Measurements from ENCODE around the gene SCN8A.
"Not testable (repeated sequence)": the region's sequence is repeated elsewhere in the genome, so short reads cannot be mapped to it uniquely, and the experiment has no call there.

The SCN8A gene

DNA sequence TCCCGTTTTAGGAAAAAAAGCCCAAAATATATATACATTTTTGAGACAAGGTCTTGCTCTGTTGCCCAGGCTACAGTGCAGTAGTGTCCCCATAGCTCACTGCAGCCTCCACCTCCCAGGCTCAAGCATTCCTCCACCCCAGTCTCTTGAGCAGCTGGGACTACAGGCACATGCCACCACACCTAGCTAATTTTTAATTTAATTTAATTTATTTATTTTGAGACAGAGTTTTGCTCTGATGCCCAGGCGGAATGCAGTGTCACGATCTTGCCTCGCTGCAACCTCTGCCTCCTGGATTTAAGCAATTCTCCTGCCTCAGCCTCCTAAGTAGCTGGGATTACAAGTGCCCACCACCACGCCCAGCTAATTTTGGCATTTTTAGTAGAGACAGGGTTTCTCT, 240.8 kb downstream of the SCN8A start:
- not testable (repeated sequence) for H3K36me3 ChIP-seq (ENCODE audit: insufficient read depth, low read length)
- peaks cover 64% of the 10 kb centered on the region for H3K4me1 ChIP-seq (ENCODE audit: insufficient read depth, low read length)

GRCh38 chr12:51832354-51833107, 241.5 kb downstream of the SCN8A start:
- Histone ChIP-seq H3K9ac (ENCODE audit: low read depth, low read length) (no peak overlapping the region), H3K36me3 (ENCODE audit: insufficient read depth, low read length) (no peaks in the 10 kb centered on the region), H3K9me3 (ENCODE audit: control insufficient read depth, insufficient read depth, low read length) (no peaks in the 10 kb centered on the region), H3K4me1 (ENCODE audit: insufficient read depth, low read length) (peaks cover 64% of the 10 kb centered on the region)

More for the DNA sequence above, 240.8 kb downstream of the SCN8A start:
- not testable (repeated sequence) for H3K9me3 ChIP-seq (ENCODE audit: control insufficient read depth, insufficient read depth, low read length); H3K9ac ChIP-seq (ENCODE audit: low read depth, low read length)

- Histone ChIP-seq H3K36me3 (ENCODE audit: insufficient read depth, low read length) (no peaks in the 10 kb centered on the region), H3K4me1 (ENCODE audit: insufficient read depth, low read length) (peaks cover 64% of the 10 kb centered on the region), H3K9me3 (ENCODE audit: control insufficient read depth, insufficient read depth, low read length) (no peaks in the 10 kb centered on the region), H3K9ac (ENCODE audit: low read depth, low read length) (no peak overlapping the region)
These were observed 242.6 kb downstream of the SCN8A start for GRCh38 chr12:51833448-51834227.

DNA sequence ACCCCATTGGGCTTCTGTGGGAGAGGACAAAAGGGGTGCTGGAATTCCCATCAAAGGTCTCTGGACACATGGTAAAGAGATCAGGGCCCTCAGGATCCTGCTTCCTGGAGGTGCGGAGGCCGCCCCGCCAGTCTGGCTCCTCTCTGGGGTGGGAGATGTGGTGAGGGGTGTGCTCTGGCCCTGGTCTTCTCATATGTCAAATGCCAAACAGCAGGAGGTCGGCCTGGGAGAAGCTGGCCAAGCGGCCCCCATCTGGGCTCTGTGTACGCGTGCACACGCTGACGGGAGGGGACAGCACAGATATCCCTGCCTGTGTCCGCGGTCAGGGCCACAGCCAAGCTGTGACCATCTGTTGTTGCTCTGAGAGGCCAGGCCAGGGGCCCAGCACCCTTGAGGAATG, 243.4 kb downstream of the SCN8A start:
- Histone ChIP-seq H3K4me1 (ENCODE audit: insufficient read depth, low read length) (peaks cover 63% of the 10 kb centered on the region), H3K9ac (ENCODE audit: low read depth, low read length) (no peak overlapping the region), H3K9me3 (ENCODE audit: control insufficient read depth, insufficient read depth, low read length) (no peaks in the 10 kb centered on the region), H3K36me3 (ENCODE audit: insufficient read depth, low read length) (no peaks in the 10 kb centered on the region)

- H3K9me3 ChIP-seq (ENCODE audit: control insufficient read depth, insufficient read depth, low read length): no peaks in the 10 kb centered on the region
- H3K4me1 ChIP-seq (ENCODE audit: insufficient read depth, low read length): peaks cover 54% of the 10 kb centered on the region
- H3K9ac ChIP-seq (ENCODE audit: low read depth, low read length): no peak overlapping the region
- no peaks in the 10 kb centered on the region for H3K36me3 ChIP-seq (ENCODE audit: insufficient read depth, low read length)
These were observed 245.2 kb downstream of the SCN8A start for GRCh38 chr12:51836041-51836826.

GRCh38 chr12:51836827-51837173, 245.8 kb downstream of the SCN8A start:
- peaks cover 53% of the 10 kb centered on the region for H3K4me1 ChIP-seq (ENCODE audit: insufficient read depth, low read length)
- H3K9me3 ChIP-seq (ENCODE audit: control insufficient read depth, insufficient read depth, low read length): no peaks in the 10 kb centered on the region
- H3K9ac ChIP-seq (ENCODE audit: low read depth, low read length): no peak overlapping the region
- H3K36me3 ChIP-seq (ENCODE audit: insufficient read depth, low read length): no peaks in the 10 kb centered on the region

DNA sequence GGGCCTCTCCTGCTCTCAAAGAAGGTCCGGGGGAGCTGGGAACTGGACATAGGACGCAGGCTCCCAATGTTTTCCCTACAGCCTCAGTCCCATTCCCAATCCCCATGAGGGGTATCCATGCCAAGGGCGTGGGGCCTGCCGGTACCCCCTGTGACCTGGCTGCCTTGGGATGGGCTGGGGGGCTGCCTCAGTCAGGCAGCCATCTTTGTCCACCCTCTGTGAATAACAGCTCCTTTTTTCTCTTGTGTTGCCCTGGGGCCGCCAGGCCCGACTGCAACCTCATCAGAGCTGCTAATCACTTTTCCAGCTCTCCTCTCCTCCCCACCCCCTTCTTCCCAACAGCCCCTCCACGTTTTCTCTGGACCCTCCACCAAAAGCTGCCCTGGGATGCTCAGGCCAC, 246.3 kb downstream of the SCN8A start:
- Histone ChIP-seq H3K9ac (ENCODE audit: low read depth, low read length) (no peak overlapping the region), H3K4me1 (ENCODE audit: insufficient read depth, low read length) (peaks cover 56% of the 10 kb centered on the region), H3K36me3 (ENCODE audit: insufficient read depth, low read length) (no peaks in the 10 kb centered on the region), H3K9me3 (ENCODE audit: control insufficient read depth, insufficient read depth, low read length) (no peaks in the 10 kb centered on the region)

DNA sequence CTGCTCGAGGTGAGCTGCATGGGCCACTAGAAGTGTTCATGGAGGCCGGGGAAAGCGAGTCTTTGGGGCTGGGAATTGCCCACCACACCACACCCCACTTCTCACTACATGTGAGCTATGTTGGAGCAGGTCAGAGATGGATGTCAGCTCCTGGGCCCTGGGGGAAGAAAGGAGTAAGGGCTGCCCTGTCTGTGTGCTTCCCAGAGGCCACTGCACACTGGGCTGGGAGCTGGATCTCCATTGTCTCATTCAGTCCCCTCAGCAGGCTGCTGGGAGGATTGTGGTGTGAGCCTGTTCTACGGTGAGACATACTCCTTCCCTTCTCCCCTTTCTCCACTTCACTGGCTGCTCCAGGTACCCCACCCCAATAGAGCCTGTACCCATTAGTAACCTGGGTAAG, 247.0 kb downstream of the SCN8A start:
- peaks cover 50% of the 10 kb centered on the region for H3K4me1 ChIP-seq (ENCODE audit: insufficient read depth, low read length)
- no peak overlapping the region for H3K9ac ChIP-seq (ENCODE audit: low read depth, low read length)
- no peaks in the 10 kb centered on the region for H3K36me3 ChIP-seq (ENCODE audit: insufficient read depth, low read length)
- H3K9me3 ChIP-seq (ENCODE audit: control insufficient read depth, insufficient read depth, low read length): no peaks in the 10 kb centered on the region

DNA sequence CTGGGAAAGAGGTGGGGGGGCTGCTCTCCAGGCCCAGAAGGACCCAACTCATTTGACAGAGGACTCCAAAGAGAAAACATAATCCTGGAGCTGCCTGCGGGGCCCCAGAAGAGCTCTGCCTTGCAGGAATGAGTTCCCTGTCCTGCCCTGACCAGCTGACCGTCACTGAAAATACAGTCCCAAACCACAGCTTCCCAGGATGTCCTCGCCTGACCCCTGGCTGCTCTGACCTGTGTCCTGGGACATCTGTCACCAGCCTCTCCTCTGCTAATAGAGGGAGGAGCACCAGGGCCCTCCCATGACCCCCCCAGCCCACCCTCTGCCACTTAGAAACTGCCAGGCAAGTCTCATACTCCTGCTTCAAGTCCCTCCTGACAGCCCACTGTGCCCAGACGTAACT, 247.7 kb downstream of the SCN8A start:
- Histone ChIP-seq H3K9ac (ENCODE audit: low read depth, low read length) (no peak overlapping the region), H3K36me3 (ENCODE audit: insufficient read depth, low read length) (no peaks in the 10 kb centered on the region), H3K4me1 (ENCODE audit: insufficient read depth, low read length) (peaks cover 50% of the 10 kb centered on the region), H3K9me3 (ENCODE audit: control insufficient read depth, insufficient read depth, low read length) (no peaks in the 10 kb centered on the region)

- Histone ChIP-seq H3K4me1 (ENCODE audit: insufficient read depth, low read length) (peaks cover 50% of the 10 kb centered on the region), H3K9me3 (ENCODE audit: control insufficient read depth, insufficient read depth, low read length) (no peaks in the 10 kb centered on the region)
These were observed 248.4 kb downstream of the SCN8A start for GRCh38 chr12:51839310-51839947.

GRCh38 chr12:51840966-51841365, 249.9 kb downstream of the SCN8A start:
- Histone ChIP-seq H3K9ac (ENCODE audit: low read depth, low read length) (no peak overlapping the region), H3K9me3 (ENCODE audit: control insufficient read depth, insufficient read depth, low read length) (no peaks in the 10 kb centered on the region), H3K36me3 (ENCODE audit: insufficient read depth, low read length) (no peaks in the 10 kb centered on the region), H3K4me1 (ENCODE audit: insufficient read depth, low read length) (peaks cover 50% of the 10 kb centered on the region)

More at GRCh38 chr12:51839310-51839947, 248.4 kb downstream of the SCN8A start:
- Histone ChIP-seq H3K9ac (ENCODE audit: low read depth, low read length) (no peak overlapping the region), H3K36me3 (ENCODE audit: insufficient read depth, low read length) (no peaks in the 10 kb centered on the region)

DNA sequence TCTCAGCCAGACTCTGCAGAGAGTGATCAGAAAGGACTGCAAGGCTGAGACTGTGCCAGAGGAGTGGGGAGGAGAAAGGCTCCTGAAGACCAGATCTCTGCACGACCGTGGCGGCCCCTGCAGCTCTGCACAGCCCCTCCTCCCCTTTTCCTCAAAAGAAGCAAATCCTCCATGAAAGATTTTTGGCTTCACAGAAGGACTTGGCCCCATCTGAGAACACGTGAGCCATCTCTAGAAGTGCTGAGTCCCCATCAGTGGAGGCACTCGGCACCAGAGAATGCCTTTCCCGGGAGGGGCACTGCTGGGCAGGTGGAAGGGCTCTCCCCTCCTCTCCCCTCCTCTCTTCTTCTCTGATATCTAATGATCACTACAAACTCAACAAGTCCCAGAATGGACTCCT, 250.7 kb downstream of the SCN8A start:
- H3K36me3 ChIP-seq (ENCODE audit: insufficient read depth, low read length): no peaks in the 10 kb centered on the region
- H3K4me1 ChIP-seq (ENCODE audit: insufficient read depth, low read length): peaks cover 51% of the 10 kb centered on the region
- no peaks in the 10 kb centered on the region for H3K9me3 ChIP-seq (ENCODE audit: control insufficient read depth, insufficient read depth, low read length)
- no peak overlapping the region for H3K9ac ChIP-seq (ENCODE audit: low read depth, low read length)

- Histone ChIP-seq H3K36me3 (ENCODE audit: insufficient read depth, low read length) (no peaks in the 10 kb centered on the region), H3K4me1 (ENCODE audit: insufficient read depth, low read length) (peaks cover 30% of the 10 kb centered on the region), H3K9me3 (ENCODE audit: control insufficient read depth, insufficient read depth, low read length) (no peaks in the 10 kb centered on the region), H3K9ac (ENCODE audit: low read depth, low read length) (no peak overlapping the region)
These were observed 253.8 kb downstream of the SCN8A start for GRCh38 chr12:51844854-51845253.

GRCh38 chr12:51845482-51845881, 254.4 kb downstream of the SCN8A start:
- Histone ChIP-seq H3K4me1 (ENCODE audit: insufficient read depth, low read length) (peaks cover 30% of the 10 kb centered on the region), H3K36me3 (ENCODE audit: insufficient read depth, low read length) (no peaks in the 10 kb centered on the region), H3K9me3 (ENCODE audit: control insufficient read depth, insufficient read depth, low read length) (no peaks in the 10 kb centered on the region), H3K9ac (ENCODE audit: low read depth, low read length) (no peak overlapping the region)

Measured in ES-I3 (cell line).